DOHH2 (cell line): ENCODE measurements around the gene ACKR3.

Source experiments
- CTCF ChIP-seq: fragments of 200-600 bp; sonication (generic); IDR thresholded peaks from one replicate; pipeline ENCODE4 v1.5.1; 2014; ENCODE audit warnings: antibody characterized with exemption, mild to moderate bottlenecking, low read depth, low read length; ENCODE audit not compliant: poor library complexity, severe bottlenecking
- EZH2phosphoT487 ChIP-seq: fragments of 200-600 bp; sonication (generic); IDR thresholded peaks from 2 replicates; pipeline ENCODE4 v1.6.1; 2017; ENCODE audit warnings: borderline replicate concordance, mild to moderate bottlenecking, antibody characterized with exemption, low read length, moderate library complexity, mixed read lengths

- TF ChIP-seq CTCF (no peak), EZH2phosphoT487 (no peak)
These were observed 24.4 kb upstream of the ACKR3 start for GRCh38 chr2:236545248-236545658.
